Measurements from ENCODE around the gene FGR. TPM values are rescaled to one million over a fixed set of nuclear protein-coding genes. Genes with fewer than 3 reads are reported as not detected.
A peak's percentile ranks its signal among the peaks of the same experiment; 100 is the strongest.

The FGR gene
- total and polyA plus RNA-seq, 7 experiments from 2014 or later, result 0.15 to 246 (median 1.5) TPM

DNA sequence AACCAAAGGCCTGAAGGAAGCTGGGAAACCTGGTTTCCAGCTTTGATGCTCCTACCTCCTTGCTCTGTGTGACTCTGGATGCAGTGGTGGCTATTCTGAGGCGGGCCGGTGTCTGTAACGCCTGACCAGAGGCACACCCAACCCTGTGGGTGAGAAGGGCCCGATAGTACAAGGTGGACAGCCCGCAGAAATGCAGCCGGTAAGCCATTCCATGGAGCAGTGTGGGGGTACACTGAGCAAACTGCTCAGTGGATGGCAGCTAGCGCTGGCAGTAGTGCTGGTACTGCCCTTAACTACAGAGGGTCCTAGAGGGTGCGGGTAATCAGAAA lies 67.0 kb downstream of the FGR start:
- DNase-seq (no peak), ATAC-seq (no peak)
- no peaks in the 10 kb centered on the region for H3K9me3 ChIP-seq (ENCODE audit: control insufficient read depth in 2 of 3, low read length in 3 of 3)
- H3K27me3 ChIP-seq (ENCODE audit: control insufficient read depth in 2 of 2, insufficient read depth in 2 of 2, low read length in 2 of 2), result no peaks in the 10 kb centered on the region
- Mint-ChIP-seq H3K4me1 (peaks cover 15 to 62% (median 48%) of the 10 kb centered on the region in 7 donors), H3K4me3 (peak overlapping the region; percentile 55 to 87 (median 73)), H3K36me3 (peaks cover 0 to 1% (median 0%) of the 10 kb centered on the region in 5 donors), H3K27me3 (no peaks in the 10 kb centered on the region), H3K9me3 (no peaks in the 10 kb centered on the region), H3K27ac (peak overlapping the region in 8 of 9 donors; percentile 42 to 91 (median 73))
- peak overlapping the region; percentile 27 for H3K27ac ChIP-seq (ENCODE audit: low read depth, low read length)
- H3K4me3 ChIP-seq (ENCODE audit: low read length), result peak overlapping the region; percentile 51
- intact Hi-C loops (cut with micrococcal nuclease), result loop anchor here (1.0 to 2.0 kb wide), 8 partner anchors 12 to 157 kb away; partner anchors contain the start of genes AHDC1 (in 2 of the 2), WASF2 (in 2 of the 2) and FAM76A (in 1 of the 2)
- POLR2A ChIA-PET, result interaction anchor here (0.7 to 2.1 kb wide), 3 partner anchors 10 to 47 kb away, joined by 3 to 7 read pairs (median 4); no protein-coding TSS in a partner anchor
- CTCF ChIA-PET, result interaction anchor here (0.8 to 4.4 kb wide), 12 partner anchors 10 to 270 kb away, joined by 3 to 33 read pairs (median 4); partner anchors contain the start of genes AHDC1 and IFI6
- no peaks in the 10 kb centered on the region for H3K36me3 ChIP-seq (ENCODE audit: control insufficient read depth in 2 of 3, insufficient read depth in 3 of 3, low read length in 3 of 3)
- H3K4me1 ChIP-seq (ENCODE audit: control insufficient read depth in 2 of 2, insufficient read depth in 2 of 2, low read length in 2 of 2), result peaks cover 7 to 17% of the 10 kb centered on the region in 2 donors

DNA sequence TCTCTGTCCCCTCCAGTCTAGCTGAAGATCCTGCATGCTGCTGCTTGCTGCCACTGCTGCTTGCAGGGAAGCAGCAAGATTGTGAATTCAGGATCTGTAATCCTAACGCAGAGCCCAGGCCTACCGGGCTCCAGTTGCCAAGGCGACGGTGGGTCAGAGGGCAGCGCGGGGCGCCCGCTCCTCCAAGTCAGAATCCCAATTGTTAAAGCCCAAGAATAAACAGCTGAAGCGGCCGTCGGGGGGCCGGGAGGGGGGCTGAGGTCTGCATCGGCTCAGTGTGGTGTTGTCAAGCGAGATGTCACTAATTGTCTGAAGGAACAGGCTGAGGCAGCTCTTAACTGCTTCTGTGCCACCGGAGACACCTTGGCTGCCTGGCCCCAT lies 67.8 kb downstream of the FGR start:
- peaks cover 7 to 17% of the 10 kb centered on the region in 2 donors for H3K4me1 ChIP-seq (ENCODE audit: control insufficient read depth in 2 of 2, insufficient read depth in 2 of 2, low read length in 2 of 2)
- DNase-seq, result no peak
- no peaks in the 10 kb centered on the region for H3K36me3 ChIP-seq (ENCODE audit: control insufficient read depth in 2 of 3, insufficient read depth in 3 of 3, low read length in 3 of 3)
- no peak overlapping the region for H3K27ac ChIP-seq (ENCODE audit: low read depth, low read length)
- intact Hi-C loops (cut with micrococcal nuclease), result no loop called here
- Mint-ChIP-seq H3K9me3 (no peaks in the 10 kb centered on the region), H3K27me3 (no peaks in the 10 kb centered on the region), H3K4me1 (peaks cover 15 to 58% (median 44%) of the 10 kb centered on the region in 7 donors), H3K27ac (peak overlapping the region in 1 of 9 donors; percentile 50), H3K36me3 (peaks cover 0 to 1% (median 0%) of the 10 kb centered on the region in 5 donors), H3K4me3 (peak overlapping the region in 2 of 10 donors; percentile 5 to 55)
- ATAC-seq, result no peak
- CTCF ChIA-PET, result interaction anchor here (0.8 to 4.4 kb wide), 6 partner anchors 9 to 269 kb away, joined by 3 to 33 read pairs (median 4); partner anchors contain the start of gene AHDC1
- POLR2A ChIA-PET, result interaction anchor here (2.1 kb wide), 1 partner anchor 46 kb away, joined by 7 read pairs; no protein-coding TSS in a partner anchor
- H3K27me3 ChIP-seq (ENCODE audit: control insufficient read depth in 2 of 2, insufficient read depth in 2 of 2, low read length in 2 of 2), result no peaks in the 10 kb centered on the region
- no peaks in the 10 kb centered on the region for H3K9me3 ChIP-seq (ENCODE audit: control insufficient read depth in 2 of 3, low read length in 3 of 3)
- H3K4me3 ChIP-seq (ENCODE audit: low read length), result no peak overlapping the region

DNA sequence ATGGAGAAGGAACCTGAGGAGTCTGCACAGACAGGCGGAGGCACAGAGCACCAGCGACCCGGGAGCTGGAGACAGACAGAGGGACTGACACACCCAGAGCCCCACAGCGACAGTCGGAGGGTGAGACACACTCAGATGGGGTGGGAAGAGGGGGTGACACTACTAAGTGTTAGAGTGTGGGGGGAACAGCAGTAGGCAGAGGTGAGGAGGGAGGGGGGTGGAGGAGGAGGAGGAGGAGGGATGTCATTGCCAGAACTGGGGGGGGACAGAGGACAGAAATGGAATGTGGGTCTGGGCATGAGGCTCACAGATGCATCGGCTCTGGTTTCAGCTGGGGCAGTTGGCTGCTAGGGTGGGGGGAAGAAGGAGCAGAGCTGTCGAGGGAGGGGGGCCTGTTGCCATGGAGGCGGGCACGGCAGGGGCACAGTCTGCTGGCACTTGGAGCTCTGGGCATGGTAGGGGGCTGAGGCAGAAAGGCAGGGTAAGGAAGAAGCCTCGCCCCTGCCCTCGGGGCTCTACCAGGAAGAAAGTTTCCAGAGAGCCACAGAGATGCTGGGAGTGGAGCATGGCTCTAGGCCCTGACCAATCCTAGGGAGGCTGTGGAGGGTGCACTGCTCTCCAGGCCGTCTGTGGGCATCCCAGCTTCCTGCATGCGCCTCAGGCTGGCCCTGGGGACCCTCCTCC lies 68.4 kb downstream of the FGR start:
- Mint-ChIP-seq H3K4me1 (peaks cover 18 to 56% (median 44%) of the 10 kb centered on the region in 7 donors), H3K9me3 (no peaks in the 10 kb centered on the region), H3K27me3 (no peaks in the 10 kb centered on the region), H3K36me3 (peaks cover 0 to 1% (median 0%) of the 10 kb centered on the region in 5 donors), H3K4me3 (peak overlapping the region in 4 of 10 donors; percentile 3 to 61 (median 26)), H3K27ac (peak overlapping the region in 4 of 9 donors; percentile 14 to 81 (median 48))
- Histone ChIP-seq H3K9me3 (ENCODE audit: control insufficient read depth in 2 of 3, low read length in 3 of 3) (no peaks in the 10 kb centered on the region), H3K27me3 (ENCODE audit: control insufficient read depth in 2 of 2, insufficient read depth in 2 of 2, low read length in 2 of 2) (no peaks in the 10 kb centered on the region), H3K4me3 (ENCODE audit: low read length) (no peak overlapping the region), H3K4me1 (ENCODE audit: control insufficient read depth in 2 of 2, insufficient read depth in 2 of 2, low read length in 2 of 2) (peaks cover 7 to 17% of the 10 kb centered on the region in 2 donors), H3K27ac (ENCODE audit: low read depth, low read length) (no peak overlapping the region), H3K36me3 (ENCODE audit: control insufficient read depth in 2 of 3, insufficient read depth in 3 of 3, low read length in 3 of 3) (no peaks in the 10 kb centered on the region)
- DNase-seq, result no peak
- no peak for ATAC-seq
- CTCF ChIA-PET, result interaction anchor here (1.4 to 4.4 kb wide), 5 partner anchors 8 to 269 kb away, joined by 3 to 33 read pairs (median 5); partner anchors contain the start of gene AHDC1
- POLR2A ChIA-PET, result interaction anchor here (2.1 kb wide), 1 partner anchor 45 kb away, joined by 7 read pairs; no protein-coding TSS in a partner anchor
- intact Hi-C loops (cut with micrococcal nuclease), result no loop called here

DNA sequence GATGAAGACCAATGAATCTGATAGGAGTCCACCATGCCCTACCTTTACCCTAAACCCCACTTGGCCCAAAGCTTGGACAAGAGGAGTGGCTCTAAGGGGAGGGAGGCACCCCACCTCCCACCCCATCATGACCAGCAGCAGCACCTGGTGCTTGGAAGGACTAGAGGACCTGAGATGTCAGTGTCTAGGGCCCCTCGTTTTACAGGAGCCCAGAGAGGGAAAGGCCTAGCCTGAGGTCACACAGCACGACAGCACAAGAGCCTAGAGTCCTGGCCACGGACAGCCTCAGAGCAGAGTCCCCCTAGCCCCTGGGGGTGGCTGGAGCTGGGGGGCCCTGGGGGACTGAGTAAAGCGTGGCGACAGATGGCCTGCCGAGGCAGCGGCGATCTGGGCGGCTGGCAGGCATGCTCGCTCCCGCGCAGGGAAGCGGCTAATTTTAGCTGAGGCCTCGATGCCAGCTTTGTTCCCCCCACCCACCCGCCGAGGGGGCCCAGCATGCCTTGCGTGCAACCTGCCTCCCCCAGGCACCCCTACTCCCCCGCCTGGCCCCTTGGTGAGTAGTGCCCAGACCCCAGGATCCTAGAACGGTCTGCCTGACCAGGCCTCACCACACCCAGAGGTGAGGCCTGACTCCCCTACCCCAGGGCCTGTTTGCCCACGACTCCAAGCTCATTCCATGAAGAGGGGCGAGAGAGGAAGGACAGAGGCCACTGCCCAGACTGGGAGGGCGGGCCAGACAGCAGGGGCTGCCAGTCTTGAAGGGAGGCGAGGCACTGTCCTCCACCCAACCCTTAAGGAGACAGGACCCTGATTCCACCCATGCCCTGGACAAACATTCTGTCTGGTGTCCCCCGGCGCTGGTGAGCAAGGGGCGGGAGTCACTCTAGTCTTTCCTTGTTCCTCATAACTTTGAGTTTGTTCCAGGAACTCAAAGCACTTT lies 70.0 kb downstream of the FGR start:
- intact Hi-C loops (cut with micrococcal nuclease), result no loop called here
- Histone ChIP-seq H3K27ac (ENCODE audit: low read depth, low read length) (no peak overlapping the region), H3K27me3 (ENCODE audit: control insufficient read depth in 2 of 2, insufficient read depth in 2 of 2, low read length in 2 of 2) (no peaks in the 10 kb centered on the region), H3K9me3 (ENCODE audit: control insufficient read depth in 2 of 3, low read length in 3 of 3) (no peaks in the 10 kb centered on the region), H3K36me3 (ENCODE audit: control insufficient read depth in 2 of 3, insufficient read depth in 3 of 3, low read length in 3 of 3) (no peaks in the 10 kb centered on the region), H3K4me3 (ENCODE audit: low read length) (no peak overlapping the region), H3K4me1 (ENCODE audit: control insufficient read depth in 2 of 2, insufficient read depth in 2 of 2, low read length in 2 of 2) (peaks cover 7 to 17% of the 10 kb centered on the region in 2 donors)
- H3K36me3 Mint-ChIP-seq, result peaks cover 0 to 1% (median 0%) of the 10 kb centered on the region in 5 donors
- CTCF ChIA-PET, result interaction anchor here (1.7 kb wide), 1 partner anchor 162 kb away, joined by 5 read pairs; no protein-coding TSS in a partner anchor
- DNase-seq, result no peak
- no peaks in the 10 kb centered on the region for H3K9me3 Mint-ChIP-seq
- H3K4me3 Mint-ChIP-seq, result no peak overlapping the region
- POLR2A ChIA-PET, result interaction anchor here (0.5 to 0.9 kb wide), 2 partner anchors 31 to 214 kb away, joined by 3 to 5 read pairs; no protein-coding TSS in a partner anchor
- H3K4me1 Mint-ChIP-seq, result peaks cover 27 to 59% (median 45%) of the 10 kb centered on the region in 7 donors
- H3K27ac Mint-ChIP-seq, result no peak overlapping the region
- no peak for ATAC-seq
- no peaks in the 10 kb centered on the region for H3K27me3 Mint-ChIP-seq

DNA sequence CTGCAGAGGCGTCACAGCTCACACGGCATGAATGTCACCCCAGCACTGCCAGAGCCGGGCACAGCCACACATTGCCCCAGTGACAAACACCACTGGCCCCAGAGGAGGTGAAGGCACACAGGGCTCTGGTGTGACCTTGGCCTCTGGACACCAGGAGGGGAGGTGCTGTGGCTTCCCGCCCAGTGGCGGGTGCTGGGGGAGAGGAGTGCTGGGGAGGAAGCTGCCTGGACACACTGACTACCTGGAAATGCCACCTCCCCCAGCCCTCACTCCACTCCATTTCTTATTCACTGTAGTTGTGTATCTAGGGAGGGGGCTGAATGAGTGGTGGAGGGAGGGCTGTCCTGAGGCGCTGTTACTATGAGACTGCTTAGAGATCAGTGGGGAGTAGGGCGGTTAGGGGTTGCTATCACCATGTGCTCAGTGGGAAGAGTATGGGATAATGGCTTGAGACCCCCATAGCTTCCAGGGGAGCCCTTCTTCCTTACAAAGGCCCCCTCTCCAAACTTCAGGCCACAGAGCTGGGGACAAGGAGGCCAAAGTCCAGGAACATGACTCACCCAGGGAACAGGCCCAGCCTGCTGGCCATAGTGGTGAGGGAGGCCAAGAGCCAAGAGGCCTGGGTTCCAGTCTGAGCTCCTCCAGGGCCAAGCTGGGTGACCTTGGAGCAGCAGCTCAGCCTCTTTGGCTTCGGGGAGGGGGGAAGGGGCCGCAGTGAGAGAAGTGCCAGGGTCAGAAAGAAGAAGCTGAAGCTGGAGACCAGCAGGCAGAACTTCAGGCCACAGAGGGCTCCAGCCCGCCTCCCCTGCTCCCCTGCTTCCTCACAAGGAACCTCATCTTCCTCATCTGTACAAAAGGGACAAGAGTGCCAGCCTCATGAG lies 71.2 kb downstream of the FGR start:
- H3K27ac Mint-ChIP-seq, result peak overlapping the region in 1 of 9 donors; percentile 25
- H3K9me3 Mint-ChIP-seq, result no peaks in the 10 kb centered on the region
- H3K27me3 Mint-ChIP-seq, result no peaks in the 10 kb centered on the region
- Histone ChIP-seq H3K9me3 (ENCODE audit: control insufficient read depth in 2 of 3, low read length in 3 of 3) (no peaks in the 10 kb centered on the region), H3K4me3 (ENCODE audit: low read length) (no peak overlapping the region), H3K36me3 (ENCODE audit: control insufficient read depth in 2 of 3, insufficient read depth in 3 of 3, low read length in 3 of 3) (no peaks in the 10 kb centered on the region), H3K27ac (ENCODE audit: low read depth, low read length) (no peak overlapping the region), H3K4me1 (ENCODE audit: control insufficient read depth in 2 of 2, insufficient read depth in 2 of 2, low read length in 2 of 2) (peaks cover 7 to 17% of the 10 kb centered on the region in 2 donors), H3K27me3 (ENCODE audit: control insufficient read depth in 2 of 2, insufficient read depth in 2 of 2, low read length in 2 of 2) (no peaks in the 10 kb centered on the region)
- POLR2A ChIA-PET, result interaction anchor here (0.5 to 0.9 kb wide), 2 partner anchors 30 to 215 kb away, joined by 3 to 5 read pairs; no protein-coding TSS in a partner anchor
- H3K4me1 Mint-ChIP-seq, result peaks cover 25 to 59% (median 45%) of the 10 kb centered on the region in 7 donors
- peaks cover 0 to 1% (median 0%) of the 10 kb centered on the region in 5 donors for H3K36me3 Mint-ChIP-seq
- H3K4me3 Mint-ChIP-seq, result no peak overlapping the region
- CTCF ChIA-PET, result interaction anchor here (0.8 kb wide), 1 partner anchor 41 kb away, joined by 3 read pairs; no protein-coding TSS in a partner anchor
- DNase-seq (no peak), ATAC-seq (no peak)
- intact Hi-C loops (cut with micrococcal nuclease), result no loop called here

Measured in naive thymus-derived CD4-positive, alpha-beta T cell (primary cell).